PC-9 (cell line): ENCODE data around the gene GIMAP5. TPM values are rescaled to one million over a fixed set of nuclear protein-coding genes. Genes with fewer than 3 reads are reported as not detected.

Experiments
- BruUV-seq: library from RNA; stranded (reverse); fragments of 400-500 nt; replicated peaks from 2 replicates; lab custom pipeline; 2021; lab: Mats Ljungman, UMichigan
- CTCF ChIA-PET: fragments of 300-600 bp; sonication (Branson Sonifier 250); formaldehyde crosslinking; loops from one replicate; lab custom pipeline; 2022; ENCODE audit warnings: antibody characterized with exemption; lab: Charles Lee
- POLR2A ChIA-PET: fragments of 300-600 bp; sonication (Branson Sonifier 250); formaldehyde crosslinking; loops from one replicate; lab custom pipeline; 2022; ENCODE audit warnings: antibody characterized with exemption; ENCODE audit not compliant: unreplicated experiment; lab: Charles Lee
- DNase-seq, 2 experiments: peaks; one replicate each; pipeline versions ENCODE4 v3.0.0 to v3.0.0-alpha.2; 2015 to 2022; ENCODE audit warnings: mixed read lengths in 1 of 2
- H2AFZ ChIP-seq: fragments of 200-600 bp; sonication (generic); 2 replicates; pipeline ENCODE4 v1.8.1; 2017; ENCODE audit warnings: antibody characterized with exemption
- H3F3A ChIP-seq: fragments of 200-600 bp; sonication (generic); 2 replicates; pipeline ENCODE4 v1.8.1; 2017; ENCODE audit warnings: antibody characterized with exemption, mild to moderate bottlenecking, low read depth; ENCODE audit not compliant: insufficient read depth
- H3K27ac ChIP-seq: fragments of 200-600 bp; sonication (generic); 2 replicates; pipeline ENCODE4 v1.6.1; 2016; ENCODE audit warnings: mixed run types
- H3K27me3 ChIP-seq: fragments of 200-600 bp; sonication (generic); 2 replicates; pipeline ENCODE4 v1.6.1; 2016; ENCODE audit warnings: low read depth, mixed run types; ENCODE audit not compliant: insufficient read depth
- H3K36me3 ChIP-seq: fragments of 200-600 bp; sonication (generic); 2 replicates; pipeline ENCODE4 v1.6.1; 2016; ENCODE audit warnings: low read depth, mixed run types
- H3K4me1 ChIP-seq: fragments of 200-600 bp; sonication (generic); replicated peaks from 2 replicates; pipeline ENCODE4 v1.6.1; 2016; ENCODE audit warnings: mixed run types; ENCODE audit not compliant: insufficient read depth
- H3K4me2 ChIP-seq: fragments of 200-600 bp; sonication (generic); 2 replicates; pipeline ENCODE4 v1.6.1; 2017; ENCODE audit warnings: mixed run types
- H3K4me3 ChIP-seq: fragments of 200-600 bp; sonication (generic); 2 replicates; pipeline ENCODE4 v1.6.1; 2016; ENCODE audit warnings: mixed run types
- H3K79me2 ChIP-seq: fragments of 200-600 bp; sonication (generic); 2 replicates; pipeline ENCODE4 v1.6.1; 2017; ENCODE audit warnings: low read depth, mixed run types
- H3K9me2 ChIP-seq: fragments of 200-600 bp; sonication (generic); 2 replicates; pipeline ENCODE4 v1.8.1; 2017; ENCODE audit warnings: mild to moderate bottlenecking; ENCODE audit not compliant: insufficient read depth
- H3K9me3 ChIP-seq: fragments of 200-600 bp; sonication (generic); 2 replicates; pipeline ENCODE4 v1.8.1; 2016; ENCODE audit warnings: low read depth; ENCODE audit not compliant: insufficient read depth
- H4K20me1 ChIP-seq: fragments of 200-600 bp; sonication (generic); 2 replicates; pipeline ENCODE4 v1.8.1; 2017; ENCODE audit not compliant: insufficient read depth
- CTCF ChIP-seq: fragments of 200-600 bp; sonication (generic); conservative IDR thresholded peaks from 2 replicates; pipeline ENCODE4 v1.6.1; 2017; ENCODE audit warnings: mixed run types, antibody characterized with exemption, mild to moderate bottlenecking, moderate library complexity
- EZH2 ChIP-seq: fragments of 200-600 bp; sonication (generic); IDR thresholded peaks from 2 replicates; pipeline ENCODE4 v1.8.0; 2017; ENCODE audit warnings: antibody characterized with exemption, low read depth
- intact Hi-C: fragments of 100-400 bp; cut with micrococcal nuclease; formaldehyde crosslinking; loops from one replicate; pipeline ENCODE4 v1.10.0; 2022; ENCODE audit not compliant: unreplicated experiment
- total RNA-seq: library from RNA; stranded (reverse); gene quantifications from 2 replicates; pipeline ENCODE4 v1.2.3, GENCODE V29; 2021

Gene GIMAP5
- total RNA-seq, 1 experiment from 2014 or later: not detected

- Histone ChIP-seq H3F3A (no peaks in the 10 kb centered on the region), H3K27me3 (peaks cover 45% of the 10 kb centered on the region), H3K4me1 (no peaks in the 10 kb centered on the region), H3K9me3 (0 out of 2 replicates have a peak, but pooled peaks cover 3% of the 10 kb centered on the region), H2AFZ (no peak overlapping the region), H3K79me2 (no peaks in the 10 kb centered on the region), H3K9me2 (no peaks in the 10 kb centered on the region), H3K4me2 (no peak overlapping the region), H3K36me3 (no peaks in the 10 kb centered on the region), H3K4me3 (no peak overlapping the region), H3K27ac (no peak overlapping the region), H4K20me1 (no peaks in the 10 kb centered on the region)
- TF ChIP-seq CTCF (no peak), EZH2 (no peak)
- POLR2A ChIA-PET: no interaction called here
- no TSS peak for BruUV-seq
- CTCF ChIA-PET: no interaction called here
- DNase-seq: no peak
- intact Hi-C loops: no loop called here
Measured at GRCh38 chr7:150735596-150736358, 1.4 kb upstream of the GIMAP5 start.

DNA sequence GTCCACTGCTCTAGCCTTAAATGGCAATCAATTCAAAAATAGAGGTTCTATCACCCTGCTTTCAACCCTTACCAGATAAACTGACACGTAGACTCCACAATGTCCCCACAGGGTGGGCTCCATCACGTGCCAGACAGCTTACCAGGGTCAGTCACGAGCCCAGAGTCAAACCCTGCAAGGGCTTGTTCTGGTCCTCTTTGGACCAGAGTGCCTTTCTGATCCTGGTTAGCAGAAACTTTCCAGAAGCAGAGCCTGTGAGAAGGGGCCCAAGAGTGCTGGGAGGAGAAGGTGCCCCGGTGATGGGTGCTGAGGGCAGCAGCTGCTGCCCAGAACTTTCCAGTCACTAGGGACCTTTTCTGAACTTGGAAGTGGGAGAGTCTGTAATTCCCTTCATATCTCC, 354 bp upstream of the GIMAP5 start:
- Histone ChIP-seq H3K4me1 (no peaks in the 10 kb centered on the region), H3K9me2 (no peaks in the 10 kb centered on the region), H2AFZ (no peak overlapping the region), H3K4me2 (no peak overlapping the region), H3F3A (no peaks in the 10 kb centered on the region), H3K27ac (no peak overlapping the region), H3K27me3 (peaks cover 48% of the 10 kb centered on the region), H3K9me3 (0 out of 2 replicates have a peak, but pooled peaks cover 3% of the 10 kb centered on the region), H4K20me1 (no peaks in the 10 kb centered on the region), H3K4me3 (no peak overlapping the region), H3K79me2 (no peaks in the 10 kb centered on the region), H3K36me3 (no peaks in the 10 kb centered on the region)
- CTCF ChIA-PET: no interaction called here
- POLR2A ChIA-PET: no interaction called here
- no TSS peak for BruUV-seq
- DNase-seq: no peak
- intact Hi-C loops: no loop called here
- TF ChIP-seq CTCF: no peak
- TF ChIP-seq EZH2: no peak

- no peak for TF ChIP-seq EZH2
- no peak for TF ChIP-seq CTCF
- H3F3A ChIP-seq: no peaks in the 10 kb centered on the region
- no peaks in the 10 kb centered on the region for H4K20me1 ChIP-seq
- DNase-seq: no peak
- H2AFZ ChIP-seq: no peak overlapping the region
- BruUV-seq: no TSS peak
- no peaks in the 10 kb centered on the region for H3K9me2 ChIP-seq
- no peak overlapping the region for H3K4me2 ChIP-seq
- H3K27ac ChIP-seq: no peak overlapping the region
- H3K4me3 ChIP-seq: no peak overlapping the region
- intact Hi-C loops: no loop called here
- H3K4me1 ChIP-seq: no peaks in the 10 kb centered on the region
- H3K9me3 ChIP-seq: 0 out of 2 replicates have a peak, but pooled peaks cover 3% of the 10 kb centered on the region
- POLR2A ChIA-PET: no interaction called here
- CTCF ChIA-PET: no interaction called here
- no peaks in the 10 kb centered on the region for H3K36me3 ChIP-seq
- H3K27me3 ChIP-seq: peaks cover 55% of the 10 kb centered on the region
- no peaks in the 10 kb centered on the region for H3K79me2 ChIP-seq
Measured at GRCh38 chr7:150738092-150738491, 874 bp downstream of the GIMAP5 start.
